Stimulated activated CD8-positive, alpha-beta memory T cell treated with anti-CD3 and anti-CD28 coated beads, Interleukin-7, amount 100 ng/mL, for 1 hour (primary cell): ENCODE data around the gene ABCG8.
"Not testable (repeated sequence)": the region's sequence is repeated elsewhere in the genome, so short reads cannot be mapped to it uniquely, and the experiment has no call there.

Experiments
- DNase-seq, 2 donors: peaks; one replicate each; pipeline ENCODE4 v3.0.0-alpha.2; 2020; ENCODE audit warnings: low read depth in 2 of 2

ABCG8 gene

DNA sequence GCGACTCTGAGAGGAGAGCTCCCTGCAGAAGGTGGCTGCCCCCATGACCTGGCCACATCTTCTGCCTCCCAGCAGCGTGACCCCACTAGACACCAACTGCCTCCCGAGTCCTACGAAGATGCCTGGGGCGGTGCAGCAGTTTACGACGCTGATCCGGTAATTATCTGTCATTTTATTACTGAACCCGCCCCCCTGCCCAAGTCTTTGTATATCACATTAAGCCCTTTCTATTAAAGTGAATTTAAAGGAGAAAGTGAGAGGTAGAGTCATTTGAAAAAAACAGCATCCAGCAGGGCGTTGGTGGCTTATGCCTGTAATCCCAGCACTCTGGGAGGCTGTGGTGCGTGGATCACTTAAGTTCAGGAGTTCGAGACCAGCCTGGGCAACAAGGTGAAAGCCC lies 33.4 kb downstream of the ABCG8 start:
- DNase-seq: no peak

DNA sequence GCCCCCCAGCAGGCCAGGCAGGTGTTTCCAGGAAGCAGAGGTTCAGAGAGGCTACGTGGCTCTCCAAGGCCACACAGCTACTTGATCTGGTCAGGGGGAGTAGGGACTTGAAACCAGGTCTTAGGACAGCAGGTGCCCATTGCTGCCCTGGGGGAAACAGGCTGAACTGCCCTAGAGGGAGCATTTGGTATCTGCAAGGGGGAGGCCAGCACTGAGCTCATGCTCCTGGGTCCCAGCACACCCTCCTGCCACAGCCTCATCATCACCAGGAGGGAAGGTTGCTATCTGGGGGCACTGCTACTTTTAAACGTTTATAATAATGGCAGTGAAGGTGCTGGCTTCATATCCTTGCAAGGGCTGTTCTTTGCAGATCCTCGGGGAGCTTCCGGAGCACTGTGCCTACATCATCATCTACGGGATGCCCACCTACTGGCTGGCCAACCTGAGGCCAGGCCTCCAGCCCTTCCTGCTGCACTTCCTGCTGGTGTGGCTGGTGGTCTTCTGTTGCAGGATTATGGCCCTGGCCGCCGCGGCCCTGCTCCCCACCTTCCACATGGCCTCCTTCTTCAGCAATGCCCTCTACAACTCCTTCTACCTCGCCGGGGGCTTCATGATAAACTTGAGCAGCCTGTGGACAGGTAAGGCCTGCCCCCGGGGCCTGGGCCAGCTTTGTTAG lies 36.1 kb downstream of the ABCG8 start:
- no peak for DNase-seq

DNA sequence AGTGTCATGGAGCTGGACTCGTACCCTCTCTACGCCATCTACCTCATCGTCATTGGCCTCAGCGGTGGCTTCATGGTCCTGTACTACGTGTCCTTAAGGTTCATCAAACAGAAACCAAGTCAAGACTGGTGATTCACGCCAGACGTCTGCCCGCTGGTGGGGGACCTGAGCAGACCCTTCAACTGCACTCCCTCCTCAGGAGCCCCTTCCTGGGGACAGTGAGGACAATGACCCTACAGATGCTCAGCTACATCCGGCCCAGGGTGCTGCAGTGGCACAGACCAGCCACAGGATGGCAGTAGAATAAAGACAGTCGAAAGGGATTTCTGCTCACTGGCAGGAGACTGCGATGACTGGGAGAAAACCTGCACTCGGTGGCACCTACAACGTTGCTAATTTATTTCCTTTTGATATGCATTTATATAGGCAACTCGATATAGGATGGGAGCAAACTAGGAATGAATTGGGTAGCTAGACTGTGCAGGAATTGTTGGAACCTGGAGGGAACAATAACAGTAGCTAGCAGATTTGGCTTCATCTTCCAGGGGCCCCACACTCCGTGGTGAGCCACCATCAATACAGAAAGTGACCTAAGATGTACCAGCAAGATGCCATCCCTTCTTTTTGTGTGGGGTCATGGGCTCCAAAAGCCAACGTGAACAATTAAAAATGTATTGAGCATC lies 39.2 kb downstream of the ABCG8 start:
- peak in 1 of 2 donors; percentile 37 for DNase-seq

DNA sequence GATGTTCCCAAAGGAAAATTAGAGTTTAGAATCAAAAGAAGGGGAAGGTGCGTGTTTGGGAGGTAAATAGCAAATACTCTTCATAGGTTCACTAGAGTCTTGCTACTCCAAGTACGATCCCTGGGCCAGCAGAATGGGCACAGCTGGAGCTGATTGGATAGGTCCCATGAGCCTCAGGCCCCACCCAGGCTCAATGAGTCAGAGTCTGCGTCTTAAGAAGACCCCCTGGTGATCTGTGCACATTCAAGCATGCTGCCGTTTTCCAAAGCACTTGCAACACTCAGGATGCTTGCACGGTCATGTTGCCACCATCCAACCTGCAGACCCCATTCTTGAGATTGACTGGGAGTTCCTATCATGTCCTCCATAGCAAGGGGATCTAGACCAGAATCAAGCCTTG lies 40.5 kb downstream of the ABCG8 start:
- DNase-seq: no peak

DNA sequence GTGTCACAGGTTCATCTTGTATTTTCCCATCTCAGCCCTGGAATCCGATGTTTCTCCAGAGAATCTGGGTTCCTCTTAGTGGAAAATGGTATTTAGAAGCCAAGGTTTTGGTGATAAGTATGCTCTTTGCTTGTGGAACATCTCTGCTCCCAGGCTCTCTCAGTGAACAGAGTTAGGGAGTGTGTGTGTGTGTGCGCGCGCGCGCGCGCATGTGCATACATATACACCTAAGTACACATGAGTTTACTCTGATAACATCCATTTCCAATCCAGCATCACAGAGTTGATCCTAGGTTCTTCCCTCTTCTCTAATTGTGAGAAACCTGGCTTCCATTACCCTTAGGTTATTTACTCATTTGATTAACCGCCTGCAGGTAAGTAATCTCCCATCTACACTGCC lies 41.7 kb downstream of the ABCG8 start:
- no peak for DNase-seq

DNA sequence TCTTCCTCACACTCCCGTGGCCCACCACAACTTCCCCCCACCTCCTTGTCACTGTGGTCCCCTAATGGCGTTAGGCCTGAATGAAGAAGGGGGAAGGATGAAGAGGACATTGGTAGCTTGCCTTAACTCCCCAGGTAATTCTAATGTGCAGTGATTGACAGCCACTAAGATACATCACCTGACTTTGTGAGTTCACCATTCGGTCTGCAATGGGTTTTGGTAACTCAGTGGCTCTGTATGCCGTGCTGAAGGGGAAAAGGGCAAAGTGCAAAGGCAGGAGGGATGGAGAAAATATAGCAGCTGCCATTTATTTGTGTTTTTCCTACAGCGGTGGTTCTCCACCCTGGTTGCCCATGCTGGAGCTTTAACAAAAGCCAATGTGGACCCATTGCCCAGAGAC lies 42.2 kb downstream of the ABCG8 start:
- DNase-seq: no peak

DNA sequence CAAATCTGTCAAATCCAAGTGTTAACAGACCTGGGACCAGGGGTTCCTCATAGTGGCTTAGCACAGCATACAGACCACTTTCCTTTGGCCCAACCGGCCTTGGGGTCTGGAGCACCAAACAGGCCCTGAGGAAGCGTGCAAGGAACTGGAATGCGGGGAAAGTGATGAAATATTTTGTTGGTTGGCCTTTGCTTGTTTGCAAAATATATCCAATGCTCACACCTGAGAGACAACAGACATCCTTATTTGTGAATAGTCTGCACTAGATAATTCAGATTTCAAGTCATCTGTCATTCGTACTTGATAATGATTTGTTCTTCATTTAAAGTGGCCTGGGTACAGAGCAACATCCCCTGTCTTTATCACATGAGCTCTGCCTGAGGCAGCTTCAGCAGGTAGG lies 43.5 kb downstream of the ABCG8 start:
- no peak for DNase-seq

DNA sequence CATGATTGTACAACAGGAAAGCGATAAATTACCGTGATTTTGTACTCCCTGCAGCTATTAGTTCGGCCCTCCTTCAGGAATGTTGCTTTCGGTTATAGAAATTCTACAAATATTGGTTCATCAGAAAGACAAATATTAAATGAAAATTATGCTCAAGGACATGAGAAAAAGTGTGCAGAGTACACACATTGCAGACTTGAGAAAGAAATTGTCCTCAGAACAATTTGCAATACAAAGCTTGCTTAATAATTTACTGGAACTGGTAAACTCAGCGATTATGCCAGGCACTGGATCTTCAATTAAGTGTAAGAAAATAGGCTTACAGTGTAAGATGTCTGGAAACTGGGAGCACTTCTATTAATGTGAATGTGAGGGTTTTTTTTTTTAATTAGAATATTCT lies 45.9 kb downstream of the ABCG8 start:
- no peak for DNase-seq

DNA sequence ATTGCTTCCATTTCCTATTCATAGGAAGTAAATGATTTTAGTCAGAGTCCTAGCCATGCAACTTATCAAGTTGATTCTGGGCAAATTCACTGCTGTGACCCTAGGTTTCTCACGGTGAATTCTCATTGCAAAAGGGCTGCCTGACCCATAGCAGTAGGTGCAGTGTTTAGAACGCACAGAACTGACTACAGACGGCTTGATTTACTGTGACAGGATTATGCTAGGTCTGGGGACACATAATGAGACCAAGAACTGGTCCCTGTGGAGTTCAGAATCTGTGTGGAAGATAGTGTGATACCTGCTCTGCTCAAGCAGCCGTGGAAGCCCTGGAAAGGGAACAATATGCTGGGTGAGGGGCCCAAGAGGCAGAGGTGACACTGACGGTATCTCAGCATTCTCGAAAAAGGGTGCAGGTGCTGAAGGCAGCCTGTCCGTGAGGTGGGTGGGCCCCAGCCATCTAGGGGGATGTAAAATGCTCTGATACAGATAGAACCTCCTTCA lies 46.4 kb downstream of the ABCG8 start:
- no peak for DNase-seq

DNA sequence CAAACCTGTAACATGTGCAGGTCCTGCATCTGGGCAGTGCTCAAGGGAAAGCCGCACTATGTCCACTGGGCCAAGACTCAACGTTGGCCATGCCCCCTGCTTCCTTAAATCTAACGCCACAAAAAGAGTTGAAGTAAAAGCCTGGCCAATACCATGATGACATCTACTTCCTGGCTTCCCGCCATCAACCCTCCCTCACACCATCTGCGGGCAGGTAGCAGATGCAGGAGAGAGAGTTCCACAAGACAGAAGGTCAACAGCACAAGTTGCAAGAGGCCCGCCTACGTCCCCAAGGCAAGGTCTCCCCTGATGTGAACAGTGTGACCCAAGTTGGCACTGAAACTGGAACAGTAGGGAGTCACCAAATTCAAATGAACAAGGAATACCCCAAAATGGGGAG lies 48.4 kb downstream of the ABCG8 start:
- no peak for DNase-seq

DNA sequence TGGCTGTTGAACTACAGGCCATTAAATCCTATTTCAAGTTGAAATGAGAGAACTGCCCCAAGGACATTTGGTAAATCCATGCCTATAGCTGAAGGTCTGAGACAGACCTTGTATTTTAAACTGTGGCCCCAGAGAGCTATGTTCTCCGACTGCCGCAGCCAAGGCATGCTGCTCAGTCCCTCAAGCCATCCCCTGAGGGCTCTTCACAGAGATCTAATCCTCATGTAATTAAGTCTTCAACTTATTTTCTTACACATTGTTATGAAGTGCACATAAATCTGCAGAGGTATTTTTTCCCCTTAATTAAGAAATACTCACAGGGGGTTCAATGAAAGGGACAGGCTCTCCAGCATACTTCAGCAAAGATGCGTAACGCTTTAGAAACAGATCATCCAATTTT lies 50.6 kb downstream of the ABCG8 start:
- no peak for DNase-seq

DNA sequence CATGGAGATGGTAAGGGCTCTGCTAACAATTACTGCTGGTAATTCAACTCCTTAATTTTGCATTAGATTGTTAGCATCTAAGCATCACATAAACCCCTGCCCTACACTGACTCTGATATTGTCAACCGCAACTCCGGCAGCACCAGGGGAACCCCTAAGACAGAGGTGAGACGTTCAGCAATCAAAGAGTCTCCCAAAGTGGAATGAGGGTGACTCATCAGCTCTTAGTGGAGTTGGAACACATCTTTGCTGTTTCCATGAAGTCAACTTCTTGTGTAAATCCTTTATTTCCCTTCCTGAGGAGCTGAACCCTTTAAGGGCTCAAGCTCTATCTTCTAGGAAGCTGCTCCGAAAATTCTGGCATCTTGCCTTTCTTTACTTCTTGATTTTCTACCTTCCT lies 52.1 kb downstream of the ABCG8 start:
- no peak for DNase-seq

DNA sequence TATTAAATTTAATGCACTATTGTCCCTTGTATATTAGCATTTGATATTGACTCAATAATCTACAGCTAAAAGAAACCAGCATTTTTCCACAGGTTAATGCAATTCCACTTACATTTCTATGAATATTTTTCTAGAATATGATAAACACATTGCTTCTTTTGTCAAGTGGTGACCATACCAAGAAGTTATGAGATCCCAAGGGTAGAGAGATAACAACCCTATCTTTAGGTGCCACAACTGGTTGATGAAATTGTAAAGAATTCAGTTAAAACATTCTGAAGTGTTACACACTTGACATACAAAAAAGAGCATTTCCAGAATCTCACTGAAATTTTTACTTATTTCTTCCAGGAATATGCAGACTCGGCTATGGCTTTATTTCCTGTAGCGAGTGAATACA lies 56.0 kb downstream of the ABCG8 start:
- no peak for DNase-seq

DNA sequence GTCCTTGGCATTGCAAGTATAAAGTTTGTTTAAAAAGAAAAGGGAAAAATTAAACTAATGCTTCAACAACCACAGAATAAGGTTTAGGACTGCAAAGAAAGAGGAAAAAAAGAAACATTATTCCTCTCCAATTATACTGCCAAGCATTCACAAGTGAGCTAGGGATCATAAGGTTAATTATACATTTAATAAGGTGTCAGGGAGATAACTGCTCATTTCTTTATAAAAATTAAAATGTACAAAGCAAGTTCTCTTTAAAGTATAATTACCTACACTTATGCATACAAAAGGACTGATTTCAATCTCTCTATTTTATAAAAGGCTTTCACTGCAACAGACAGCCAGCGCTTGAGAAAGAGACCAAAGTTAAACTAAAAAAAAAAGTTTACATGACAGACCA lies 58.1 kb downstream of the ABCG8 start:
- DNase-seq: no peak

DNA sequence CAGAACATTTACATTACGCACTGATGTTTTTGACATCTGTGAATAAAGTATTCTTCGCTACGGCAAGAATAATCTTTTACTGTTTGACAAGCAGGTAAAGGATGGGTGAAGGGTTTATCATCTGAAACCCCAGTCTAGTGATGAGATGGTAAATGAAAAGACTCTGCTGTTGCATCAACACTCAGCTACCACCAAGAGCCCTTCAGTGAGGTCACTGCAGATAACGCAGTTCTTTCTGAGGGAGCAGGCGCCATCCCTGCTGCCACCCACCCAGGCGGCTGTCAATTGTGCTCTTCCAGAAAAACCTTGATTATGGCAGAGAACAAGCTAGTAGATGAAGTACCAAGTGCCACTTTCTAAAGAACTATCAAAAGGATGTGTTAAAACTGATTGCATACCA lies 58.7 kb downstream of the ABCG8 start:
- no peak for DNase-seq

DNA sequence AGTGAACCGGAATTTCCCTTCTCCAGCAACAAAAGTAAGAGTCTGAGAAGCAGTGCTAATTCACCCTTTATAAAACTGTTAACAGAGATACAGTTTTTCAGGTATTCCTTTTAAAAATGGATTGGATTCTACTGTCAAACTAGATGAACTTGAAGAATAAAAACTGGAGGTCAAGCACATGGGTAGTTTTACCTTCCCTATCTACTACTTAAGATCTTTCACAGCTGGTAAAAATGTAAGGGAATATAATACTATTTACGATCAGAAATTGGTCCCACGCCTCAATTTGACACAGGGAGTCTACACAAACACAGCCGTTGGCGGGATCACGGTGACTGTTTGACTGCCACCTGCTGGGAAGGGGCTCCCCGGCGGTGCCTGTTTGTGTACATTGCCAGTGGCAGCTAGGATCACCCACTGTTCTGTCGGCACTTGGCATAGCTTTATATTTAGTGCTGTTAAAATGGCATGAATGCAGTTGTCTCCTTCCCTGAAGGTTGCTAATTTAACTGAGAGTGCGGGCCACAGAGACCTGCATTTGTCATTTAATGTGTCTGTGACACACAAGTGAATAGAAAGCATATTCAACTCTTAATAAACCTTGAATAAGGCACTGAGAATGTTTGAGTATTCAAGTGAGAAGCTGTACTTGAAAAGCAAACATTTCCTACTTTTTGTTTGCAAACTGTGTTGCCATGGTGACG lies 59.5 kb downstream of the ABCG8 start:
- DNase-seq: no peak

DNA sequence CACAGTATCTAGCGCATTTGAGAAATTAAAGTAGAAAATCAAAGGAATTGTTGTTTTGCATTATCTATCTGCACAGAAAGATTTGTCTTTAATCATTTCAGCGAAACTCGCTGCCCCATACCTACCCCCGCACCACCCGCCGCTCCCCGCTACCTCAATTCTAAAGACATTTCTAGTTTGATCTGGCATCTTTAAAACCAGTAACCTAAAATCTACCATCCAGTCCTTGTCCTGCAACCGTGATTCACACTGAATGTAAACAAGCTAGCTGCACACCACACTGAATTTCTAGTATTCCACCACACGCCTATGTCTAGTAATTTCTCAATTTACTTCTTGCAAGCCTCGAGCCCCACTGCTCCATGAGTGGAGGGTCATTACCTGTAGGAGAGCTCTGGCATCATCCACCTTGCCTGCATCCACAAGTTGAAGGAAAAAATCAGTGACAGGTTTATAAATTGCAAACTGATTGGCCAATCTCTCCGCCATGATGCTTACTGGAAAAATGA lies 60.1 kb downstream of the ABCG8 start:
- no peak for DNase-seq

DNA sequence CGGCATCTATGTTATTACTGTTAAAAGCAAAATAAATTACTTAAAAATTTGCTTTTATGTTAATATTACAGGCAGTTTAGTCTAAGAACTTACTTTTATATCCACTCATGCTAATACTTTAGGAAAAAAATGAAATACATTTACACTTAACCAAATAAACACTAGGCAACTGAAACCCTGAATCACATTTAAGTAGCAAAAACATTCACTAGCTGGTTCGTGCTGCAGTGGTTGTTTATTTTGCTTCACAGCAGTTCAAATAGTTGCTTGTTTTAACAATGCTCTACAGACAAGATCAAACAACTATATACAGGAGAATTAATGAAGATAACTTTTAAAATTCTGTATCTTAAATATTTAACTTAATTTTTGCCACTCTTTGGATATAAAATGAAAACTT lies 60.8 kb downstream of the ABCG8 start:
- no peak for DNase-seq

DNA sequence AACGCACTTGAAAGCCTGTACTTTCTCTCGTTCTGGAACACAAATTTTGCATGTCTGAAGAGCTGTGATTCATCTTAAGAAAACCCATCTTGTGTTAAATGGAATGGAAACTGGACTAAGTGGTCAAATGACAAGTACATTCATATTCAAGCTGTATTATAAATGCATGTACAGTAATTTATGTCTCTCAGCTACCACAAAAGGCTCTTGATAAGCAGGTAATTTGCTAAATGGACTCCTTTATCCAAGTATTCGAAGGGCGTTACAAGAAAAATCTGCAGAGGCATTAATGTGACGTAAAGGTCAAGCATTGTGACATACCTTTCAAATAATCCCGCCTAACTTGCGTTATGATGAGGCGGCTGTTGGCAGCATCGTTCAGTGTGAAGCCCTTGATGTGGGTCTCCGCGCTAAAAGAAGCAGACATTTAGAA lies 66.6 kb downstream of the ABCG8 start:
- DNase-seq: no peak

DNA sequence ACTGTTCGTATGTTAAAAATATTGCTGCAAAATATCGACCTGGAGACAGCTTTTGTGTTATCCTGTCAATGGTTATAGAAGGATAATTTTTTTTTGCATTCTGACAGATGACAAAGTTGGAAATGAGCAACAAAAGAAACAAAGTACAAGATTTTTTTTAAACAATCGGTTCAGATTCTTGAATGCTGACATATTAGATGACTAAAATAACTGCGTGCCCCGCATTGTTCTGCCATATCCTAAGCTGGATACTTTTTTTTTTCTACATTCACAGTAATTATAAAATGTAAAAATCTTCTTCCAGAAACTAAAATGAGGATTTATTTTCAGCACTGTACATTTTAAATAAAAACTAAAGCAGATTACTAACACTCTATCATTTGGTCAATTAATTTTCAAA lies 67.1 kb downstream of the ABCG8 start:
- DNase-seq: no peak

DNA sequence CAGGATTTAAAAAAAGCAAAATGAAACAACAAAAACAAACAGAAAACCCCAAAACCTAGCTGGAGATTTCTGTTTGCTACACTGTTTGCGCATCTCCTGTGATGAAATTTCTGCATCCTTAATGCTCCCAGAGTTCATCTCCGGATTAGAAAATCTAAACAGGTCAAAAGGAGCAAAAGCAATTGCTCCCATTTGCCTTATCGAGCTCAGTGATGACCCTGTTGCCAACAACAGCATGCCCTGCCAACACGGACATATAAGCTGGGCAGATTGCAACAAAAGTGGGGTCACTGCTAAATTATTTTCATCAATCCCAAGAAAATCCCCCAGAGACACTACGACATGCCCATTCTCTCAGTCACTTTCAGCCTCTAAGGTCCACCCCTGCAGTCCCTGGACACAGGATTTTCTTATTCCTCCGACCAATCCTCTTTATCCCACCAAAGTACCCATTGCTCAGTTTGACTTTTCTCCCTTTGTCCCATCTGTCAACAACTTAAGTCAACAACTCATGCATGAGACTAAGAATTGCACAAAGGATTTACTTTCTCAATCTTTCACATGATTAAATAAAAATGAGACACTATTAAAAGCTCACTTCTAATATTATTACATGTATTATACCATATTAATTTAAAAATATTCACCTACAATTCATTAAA lies 67.8 kb downstream of the ABCG8 start:
- DNase-seq: no peak

DNA sequence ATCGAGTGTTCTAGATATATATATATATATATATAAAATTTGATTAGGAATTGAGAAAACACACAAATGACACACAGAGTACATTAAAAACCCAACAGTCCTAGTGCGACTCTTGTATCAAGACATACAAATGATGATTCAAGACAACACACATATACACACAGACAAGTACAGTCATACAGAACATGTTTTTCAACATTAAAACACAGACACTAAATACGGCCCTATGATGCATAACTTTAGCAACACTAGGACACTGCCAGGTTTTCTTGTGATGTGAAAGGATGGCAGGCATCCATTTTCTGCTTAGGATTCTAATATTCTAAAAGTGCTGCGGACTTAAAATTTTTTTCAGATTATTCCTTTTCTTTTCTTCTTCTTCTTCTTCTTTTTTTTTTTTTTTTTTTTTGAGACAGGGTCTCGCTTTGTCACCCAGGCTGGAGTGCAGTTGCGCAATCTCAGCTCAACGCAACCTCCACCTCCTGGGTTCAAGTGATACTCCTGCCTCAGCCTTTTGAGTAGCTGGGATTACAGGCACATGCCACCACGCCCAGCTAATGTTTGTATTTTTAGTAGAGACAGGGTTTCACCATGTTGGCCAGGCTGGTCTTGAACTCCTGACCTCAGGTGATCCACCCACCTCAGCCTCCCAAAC lies 72.5 kb downstream of the ABCG8 start:
- not testable (repeated sequence) for DNase-seq
